HG03064 (cell line): Measurements from ENCODE around the gene SIRT2.
"Not testable (repeated sequence)": the region's sequence is repeated elsewhere in the genome, so short reads cannot be mapped to it uniquely, and the experiment has no call there.

Experiments
- ATAC-seq: cut with Tn5 transposase; IDR thresholded peaks from one replicate; pipeline ENCODE4 v1.9.1; 2021; ENCODE audit warnings: low read depth; ENCODE audit not compliant: unreplicated experiment

The SIRT2 gene

DNA sequence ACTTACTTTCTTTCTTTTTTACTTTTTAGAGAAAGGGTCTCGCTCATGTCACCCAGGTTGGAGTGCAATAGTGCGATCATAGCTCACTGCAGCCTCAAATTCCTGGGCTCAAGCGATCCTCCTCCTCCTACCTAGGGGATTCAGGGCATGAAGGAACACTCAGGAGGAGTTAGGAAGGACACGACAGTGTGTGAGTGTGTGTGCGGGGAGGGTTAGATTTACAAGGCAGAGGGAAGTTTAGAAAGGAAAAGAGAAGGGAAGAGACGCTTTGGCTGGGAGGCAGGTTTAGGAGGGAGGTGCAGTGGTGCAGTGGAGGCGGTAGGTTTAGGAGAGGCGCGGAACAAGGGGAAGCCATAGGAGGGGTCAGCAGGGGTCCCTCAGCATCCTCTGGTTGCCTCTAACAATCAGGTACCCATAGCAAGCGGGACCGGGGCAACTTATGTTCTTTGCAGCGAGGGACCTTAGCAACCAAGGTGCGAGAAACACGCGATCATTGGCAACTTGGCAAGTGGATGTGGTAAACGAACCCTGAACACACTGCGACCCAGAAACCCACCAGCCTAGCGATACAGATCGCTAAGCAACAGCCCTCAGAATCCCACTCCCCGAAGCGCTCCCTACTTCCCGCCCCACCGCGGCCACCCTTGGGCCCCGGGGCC is 501 bp downstream of the SIRT2 start:
- ATAC-seq: no peak

DNA sequence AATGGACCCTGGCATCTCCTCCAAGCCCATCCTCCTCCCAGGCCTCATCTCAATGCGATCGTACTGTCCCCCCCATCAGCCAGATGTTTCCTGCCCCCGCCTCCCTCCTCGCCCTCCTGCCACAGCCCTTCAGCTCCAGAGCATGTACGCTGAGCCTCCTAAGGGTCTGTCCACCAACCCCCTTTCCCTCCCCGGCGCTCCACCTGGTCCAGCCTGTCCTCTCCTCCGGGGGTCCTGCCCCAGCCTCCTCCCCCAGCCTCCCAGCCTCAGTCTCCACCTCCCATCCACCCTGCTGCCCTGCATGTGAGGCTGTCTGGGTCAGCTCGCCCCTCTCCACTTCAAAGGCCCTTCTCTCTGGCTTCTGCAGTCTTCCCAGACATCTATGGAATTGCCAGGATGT is 4.5 kb downstream of the SIRT2 start:
- ATAC-seq: no peak

DNA sequence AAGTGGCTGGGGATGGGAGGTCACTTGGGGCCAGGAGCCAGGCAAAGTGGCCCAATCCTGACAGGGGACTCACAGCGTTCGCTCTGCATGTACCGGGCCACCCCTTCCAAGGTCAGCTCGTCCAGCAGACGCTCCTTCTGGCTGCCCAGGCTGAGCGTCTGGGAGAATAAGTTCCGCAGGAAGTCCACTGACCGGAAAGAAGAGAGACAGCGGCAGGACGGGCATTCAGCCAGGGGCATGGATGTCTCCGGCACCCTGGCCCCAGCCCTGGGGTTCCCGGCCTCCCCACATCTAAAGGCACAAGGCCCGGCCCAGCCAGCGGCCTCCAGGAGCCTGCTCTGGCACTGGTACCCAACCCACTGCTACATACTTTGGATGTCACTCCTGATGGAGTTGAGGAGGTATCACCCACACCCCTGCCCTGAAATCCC is 6.1 kb downstream of the SIRT2 start:
- no peak for ATAC-seq

DNA sequence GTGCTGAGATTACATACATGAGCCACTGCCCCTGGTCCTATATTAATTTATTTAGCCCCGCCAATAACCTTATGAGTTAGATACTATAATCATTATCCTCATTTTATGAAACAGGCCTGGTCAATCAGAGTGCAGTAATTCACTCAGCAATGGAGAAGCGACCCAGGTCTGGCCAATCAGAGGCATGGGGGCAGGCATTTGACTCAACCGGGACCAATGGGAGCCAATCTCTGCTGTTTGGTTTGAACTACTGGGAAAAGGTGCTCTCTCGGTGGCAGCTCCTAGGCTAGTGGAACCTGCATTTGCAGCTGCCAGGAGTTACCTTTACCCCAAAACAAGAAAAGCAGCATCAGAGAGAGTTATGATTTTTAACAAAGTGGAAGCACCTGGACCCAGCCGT is 6.6 kb downstream of the SIRT2 start:
- no peak for ATAC-seq

DNA sequence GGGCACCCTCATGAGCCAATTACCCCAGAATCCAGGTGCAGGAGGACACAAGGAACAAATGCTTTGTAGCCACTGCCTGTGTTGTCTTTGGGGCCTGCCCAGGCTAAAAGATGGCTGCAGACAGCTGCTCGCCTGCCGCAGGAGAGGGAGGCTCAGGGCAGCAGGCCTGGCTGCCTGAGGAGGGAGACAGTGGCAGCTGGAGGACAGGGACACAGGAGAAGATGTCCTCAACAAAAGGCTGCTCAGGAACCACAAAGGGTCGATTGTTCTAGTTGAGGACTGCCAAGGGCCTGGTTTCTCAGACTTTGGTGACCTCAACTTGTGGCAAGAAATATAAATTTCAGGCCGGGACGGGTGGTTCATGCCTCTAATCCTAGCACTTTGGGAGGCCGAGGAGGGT is 7.6 kb downstream of the SIRT2 start:
- no peak for ATAC-seq

DNA sequence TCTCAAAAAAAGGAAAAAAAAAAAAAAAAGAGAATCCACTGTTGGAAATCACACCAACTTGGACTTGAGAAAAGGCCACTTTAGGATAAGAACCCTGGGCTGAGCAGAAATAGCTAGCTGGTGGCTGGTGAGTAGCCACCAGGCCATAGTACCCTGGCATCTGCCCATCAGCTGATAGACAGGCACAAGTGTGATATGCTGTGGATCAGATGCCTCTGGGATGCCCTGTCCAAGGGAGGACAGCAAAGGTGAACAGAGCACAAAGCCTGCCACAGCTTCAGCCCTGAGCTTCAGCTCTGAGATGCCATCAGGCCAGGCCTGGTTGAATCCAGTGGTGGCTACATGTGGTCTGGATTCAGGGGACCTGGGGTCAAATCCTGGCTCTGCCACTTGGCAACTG is 8.7 kb downstream of the SIRT2 start:
- no peak for ATAC-seq

DNA sequence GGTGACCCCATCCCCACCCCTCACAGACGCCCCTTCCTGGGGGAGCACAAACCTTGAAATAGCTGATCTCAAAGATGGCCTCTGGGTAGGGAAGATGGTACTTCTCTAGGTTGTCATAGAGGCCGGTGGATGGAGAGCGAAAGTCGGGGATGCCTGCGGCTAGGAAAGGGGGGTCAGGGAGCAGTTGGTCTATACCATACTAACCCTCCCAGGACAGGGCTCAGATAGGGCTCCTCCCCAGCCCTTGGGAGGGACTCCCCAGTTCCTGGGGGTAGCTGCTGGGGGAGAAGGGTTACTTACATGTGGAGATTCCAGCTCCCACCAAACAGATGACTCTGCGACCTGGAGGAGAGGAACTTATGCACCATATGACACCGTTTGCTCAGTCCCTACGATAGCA is 9.6 kb downstream of the SIRT2 start:
- ATAC-seq: no peak

DNA sequence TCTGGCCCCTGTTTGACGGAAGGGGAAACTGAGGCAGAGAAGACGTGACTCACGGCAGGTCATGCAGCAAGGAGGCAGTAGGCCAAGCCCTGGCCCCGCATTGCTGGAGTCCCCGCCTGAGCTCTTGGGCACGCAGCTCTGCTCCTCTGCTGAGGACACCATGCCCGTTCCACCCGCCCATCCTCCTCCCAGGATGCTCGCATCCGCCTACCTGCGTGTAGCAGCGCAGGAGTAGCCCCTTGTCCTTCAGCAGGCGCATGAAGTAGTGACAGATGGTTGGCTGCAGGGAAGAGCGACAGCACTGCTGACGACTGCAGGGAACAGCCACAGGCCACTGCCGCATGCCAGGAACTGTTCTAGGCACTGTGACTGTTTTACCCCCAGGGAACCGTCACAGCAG is 10.5 kb downstream of the SIRT2 start:
- no peak for ATAC-seq

DNA sequence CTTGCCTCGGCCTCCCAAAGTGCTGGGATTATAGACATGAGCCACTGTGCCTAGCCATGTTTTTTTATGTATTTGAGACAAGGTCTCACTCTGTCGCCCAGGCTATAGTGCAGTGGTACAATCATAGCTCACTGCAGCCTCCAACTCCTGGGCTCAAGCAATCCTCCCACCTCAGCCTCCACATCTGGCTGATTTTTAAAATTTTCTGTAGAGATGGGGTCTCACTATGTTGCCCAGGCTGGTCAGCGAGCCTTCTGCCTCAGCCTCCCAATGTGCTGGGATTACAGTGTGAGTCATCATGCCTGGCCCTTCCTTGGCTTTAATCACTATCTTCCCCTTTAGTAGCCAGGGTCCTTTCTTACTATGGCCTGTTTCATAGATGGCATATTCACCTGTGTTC is 14.7 kb downstream of the SIRT2 start:
- not testable (repeated sequence) for ATAC-seq

DNA sequence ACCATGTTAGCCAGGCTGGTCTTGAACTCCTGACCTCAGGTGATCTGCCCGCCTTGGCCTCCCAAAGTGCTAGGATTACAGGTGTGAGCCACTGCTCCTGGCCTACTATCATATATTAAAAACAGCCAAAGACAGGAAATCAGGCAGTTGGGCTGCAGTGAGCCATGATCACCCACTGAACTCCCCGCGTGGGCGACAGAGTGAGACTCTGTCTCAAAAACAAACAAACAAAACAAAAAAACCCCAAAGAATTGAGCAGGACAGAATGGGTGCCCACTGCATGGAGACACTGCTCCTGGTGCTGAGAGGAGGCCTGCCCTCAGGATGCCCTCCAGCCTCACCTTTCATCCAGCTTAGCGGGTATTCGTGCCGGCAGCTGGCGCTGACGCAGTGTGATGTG is 16.1 kb downstream of the SIRT2 start:
- no peak for ATAC-seq

DNA sequence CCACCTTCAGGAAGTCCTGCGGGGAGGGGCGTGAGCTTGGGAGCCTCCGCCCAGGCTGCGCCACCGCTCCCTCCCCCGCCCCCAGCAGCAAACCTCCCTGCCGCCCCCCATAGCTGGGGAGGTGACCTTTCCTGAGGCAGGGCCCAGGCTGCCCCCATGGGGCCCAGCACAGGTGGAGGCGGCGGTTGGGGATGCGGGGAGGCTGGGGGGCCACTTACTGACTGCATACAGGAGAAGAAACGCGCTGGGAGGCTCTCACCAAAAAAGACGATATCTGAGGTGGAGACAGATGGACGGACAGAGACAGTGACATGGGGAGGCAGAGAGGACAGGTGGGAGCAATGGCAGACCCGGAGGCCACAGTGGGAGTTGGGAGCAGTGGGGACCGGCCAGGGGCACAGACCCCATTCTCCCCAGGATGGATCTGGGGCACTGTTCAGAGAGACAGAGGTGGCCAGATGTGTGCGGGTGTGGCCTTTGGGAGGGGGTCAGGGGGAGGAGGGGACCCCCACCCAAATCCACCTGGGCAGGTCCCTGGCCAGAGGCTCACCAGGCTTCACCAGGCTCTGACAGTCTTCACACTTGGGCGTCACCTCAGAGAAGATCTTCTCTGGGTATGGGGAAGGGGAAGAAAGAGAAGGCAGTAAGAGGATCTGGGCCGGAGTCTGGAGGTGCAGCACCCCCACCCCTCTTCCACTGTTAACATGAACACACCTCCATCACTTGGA is 18.4 kb downstream of the SIRT2 start:
- ATAC-seq: no peak

DNA sequence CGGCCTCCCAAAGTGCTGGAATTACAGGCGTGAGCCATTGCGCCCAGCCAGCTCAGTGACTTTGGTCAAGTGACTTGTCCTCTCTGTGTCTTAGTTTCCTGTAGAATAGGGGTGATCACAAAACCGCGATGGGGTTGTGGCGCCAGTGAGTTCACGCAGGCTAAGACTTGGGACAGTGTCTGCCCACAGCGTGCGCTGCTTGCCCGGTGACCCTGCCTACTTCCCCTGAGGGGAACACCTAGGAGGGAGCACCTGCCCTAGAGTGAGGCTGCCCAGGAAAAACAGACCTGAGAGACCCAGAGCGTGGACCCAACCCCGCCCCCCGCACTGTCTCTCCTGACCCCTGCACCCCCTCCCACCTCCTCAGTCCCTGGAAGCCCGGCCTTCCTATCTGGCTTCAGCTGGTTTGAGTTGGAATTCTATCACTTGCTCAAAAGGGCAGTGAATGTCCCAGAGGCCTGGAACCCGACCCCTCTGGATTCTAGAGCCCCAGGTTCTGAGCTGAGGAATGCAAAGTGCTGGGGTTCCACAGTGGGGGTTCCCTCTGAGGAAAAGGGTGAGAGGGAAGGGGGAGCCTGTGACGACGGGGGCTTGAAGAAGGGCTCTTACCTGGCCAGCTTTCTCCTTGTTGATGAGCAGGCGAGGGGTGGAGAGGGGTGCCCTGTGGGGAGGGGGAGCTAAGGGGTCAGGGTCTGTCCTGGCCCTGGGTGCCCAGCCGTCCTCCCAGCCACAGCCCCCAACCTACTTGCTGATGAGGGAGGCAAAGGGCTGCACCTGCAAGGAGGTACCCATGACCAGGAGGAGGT is 19.1 kb downstream of the SIRT2 start:
- no peak for ATAC-seq

DNA sequence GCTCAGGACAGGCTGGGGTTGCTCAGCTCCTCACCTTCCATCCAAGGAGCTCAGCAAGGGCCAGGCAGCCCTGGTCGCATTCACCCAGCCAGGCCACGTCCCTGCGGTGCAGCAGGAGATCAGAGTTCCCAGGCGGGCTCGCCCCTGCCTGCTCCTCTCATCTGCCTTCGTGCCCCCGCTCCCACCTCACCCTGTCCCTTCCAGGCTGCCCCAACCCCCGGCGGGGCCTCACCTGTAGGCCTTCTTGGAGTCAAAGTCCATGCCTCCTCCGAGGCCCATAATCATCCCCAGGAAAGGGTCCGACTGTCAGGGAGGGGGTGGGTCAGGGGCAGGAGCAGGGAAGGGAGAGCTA is 20.0 kb downstream of the SIRT2 start:
- ATAC-seq: no peak

DNA sequence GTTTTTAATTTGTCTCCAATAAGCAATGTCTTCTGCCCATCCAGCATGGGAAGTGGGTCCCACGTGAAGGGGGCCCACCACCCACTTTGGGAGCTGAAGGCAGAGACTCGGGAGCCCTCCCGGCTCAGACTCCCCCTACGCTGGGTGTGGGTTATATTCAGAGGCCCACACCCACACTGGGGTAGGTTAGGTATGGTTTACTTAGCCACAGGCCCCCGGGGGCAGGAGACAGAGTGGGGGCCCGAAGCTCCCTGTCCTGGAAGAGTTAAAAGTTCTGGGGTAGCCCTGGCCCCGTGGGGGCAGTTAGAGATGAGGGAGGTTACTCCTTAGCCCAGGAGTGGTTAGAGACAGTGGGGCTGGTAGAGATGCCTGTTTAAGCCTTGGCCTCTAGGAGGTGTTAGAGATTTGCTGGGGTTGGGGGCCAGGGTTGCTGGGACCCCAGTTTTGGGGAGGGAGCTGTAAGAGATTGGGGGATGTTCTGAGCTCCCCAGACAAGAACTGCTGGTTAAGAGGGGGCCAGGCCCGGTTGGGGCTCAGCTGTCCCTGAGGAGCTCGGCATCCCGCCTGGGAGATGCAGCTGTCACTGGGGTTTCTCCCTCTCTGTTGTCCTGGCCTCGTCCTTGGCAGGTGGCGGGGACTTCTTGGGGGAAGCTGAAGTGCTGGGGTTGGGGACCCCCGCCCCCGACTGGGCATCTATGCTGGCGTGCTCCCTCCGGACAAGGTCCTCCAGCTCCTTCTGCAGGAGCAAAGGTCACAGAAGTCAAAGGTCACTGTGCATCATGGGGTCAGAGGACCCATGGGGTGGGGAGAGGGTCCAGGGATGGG is 20.6 kb downstream of the SIRT2 start:
- ATAC-seq: no peak

DNA sequence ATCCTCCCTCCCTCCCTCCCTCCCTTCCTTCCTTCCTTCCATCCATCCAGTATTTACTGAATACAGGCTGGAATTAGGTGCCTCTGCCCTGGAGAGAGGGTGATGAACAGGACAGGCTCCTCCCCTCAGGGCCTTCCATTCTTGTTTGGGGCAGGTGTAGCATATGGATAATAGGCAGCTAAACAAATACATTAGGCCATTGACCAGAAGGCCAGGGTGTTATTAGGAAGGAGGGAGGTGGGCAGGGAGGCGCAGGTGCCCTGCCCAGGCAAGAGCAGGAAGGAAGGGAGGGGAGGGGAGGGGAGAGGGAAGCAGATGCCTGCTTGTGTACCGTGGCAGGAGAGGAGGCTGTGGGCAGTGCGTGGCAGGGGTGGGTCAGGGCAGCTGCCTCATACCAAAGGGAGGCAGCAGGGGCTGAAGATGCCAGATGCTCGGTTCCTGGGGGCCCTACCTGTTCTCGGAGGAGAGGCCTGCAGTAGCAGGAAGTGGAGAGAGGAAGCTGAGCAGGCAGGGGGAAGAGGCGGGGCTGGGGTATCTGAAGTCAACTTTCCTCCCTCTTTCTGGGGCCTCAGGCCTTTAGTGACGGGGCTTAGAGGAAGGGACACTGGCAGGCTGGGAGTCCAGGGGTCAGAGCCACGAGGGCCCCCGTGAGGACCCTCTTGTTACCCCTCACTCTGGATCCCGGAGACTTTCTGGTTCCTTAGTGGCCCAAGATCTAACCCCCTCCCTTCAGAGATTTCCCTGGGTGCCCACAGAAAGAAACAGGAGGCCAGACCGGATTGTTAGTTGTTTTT is 21.4 kb downstream of the SIRT2 start, which contains the start of gene RINL:
Gene RINL, minus strand, starts transcription at position 495 of the 794 bp plus-strand sequence. CDS start 1,533 bp downstream, outside the sequence.
- no peak for ATAC-seq

DNA sequence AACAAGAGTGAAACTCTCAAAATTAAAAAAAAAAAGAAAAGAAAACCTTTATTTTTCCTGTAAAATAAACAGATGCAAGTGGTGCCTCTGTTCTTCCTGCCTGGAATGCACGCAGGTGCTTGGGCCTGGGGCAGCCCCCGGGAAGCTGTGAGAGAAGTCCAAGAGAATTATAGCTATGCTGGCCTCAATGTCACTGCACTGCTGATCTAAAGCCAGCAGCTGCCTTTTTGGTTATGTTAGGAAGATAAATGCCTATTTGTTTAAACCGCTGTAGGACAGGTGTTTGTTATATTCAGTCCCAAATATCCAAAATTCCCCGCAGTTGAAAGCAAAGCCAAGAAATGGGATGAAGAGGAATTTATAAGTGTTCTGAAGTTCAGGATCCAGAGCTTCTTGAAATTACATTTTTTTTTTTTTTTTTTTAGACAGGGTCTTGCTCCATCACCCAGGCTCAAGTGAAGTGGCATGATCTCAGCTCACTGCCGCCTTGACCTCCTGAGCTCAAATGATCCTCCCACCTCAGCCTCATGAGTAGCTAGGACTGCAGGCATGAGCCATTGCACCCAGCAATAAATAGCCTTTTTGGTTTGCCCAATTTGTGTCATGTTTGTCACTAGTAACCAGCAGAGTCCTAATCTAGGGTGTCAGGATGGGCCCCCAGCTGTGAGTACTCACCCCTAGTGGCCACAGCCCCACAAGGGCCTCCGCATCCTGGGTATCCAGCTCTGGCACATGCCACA is 23.6 kb downstream of the SIRT2 start:
- no peak for ATAC-seq

DNA sequence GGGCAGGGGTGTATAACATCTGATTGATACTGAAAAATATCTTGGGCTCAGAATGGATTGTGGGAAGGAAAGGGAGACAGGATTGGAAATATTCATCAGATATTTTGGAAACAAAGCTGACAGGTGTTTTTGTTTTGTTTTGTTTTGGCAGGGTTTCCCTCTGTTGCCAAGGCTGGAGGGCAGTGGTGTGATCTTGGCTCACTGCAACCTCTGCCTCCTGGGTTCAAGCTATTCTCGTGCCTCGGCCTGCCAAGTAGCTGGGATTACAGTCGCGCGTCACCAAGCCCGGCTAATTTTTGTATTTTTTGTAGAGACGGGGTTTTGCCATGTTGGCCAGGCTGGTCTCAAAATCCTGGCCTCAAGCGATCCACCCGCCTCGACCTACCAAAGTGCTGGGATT is 26.0 kb downstream of the SIRT2 start:
- ATAC-seq: not testable (repeated sequence)

DNA sequence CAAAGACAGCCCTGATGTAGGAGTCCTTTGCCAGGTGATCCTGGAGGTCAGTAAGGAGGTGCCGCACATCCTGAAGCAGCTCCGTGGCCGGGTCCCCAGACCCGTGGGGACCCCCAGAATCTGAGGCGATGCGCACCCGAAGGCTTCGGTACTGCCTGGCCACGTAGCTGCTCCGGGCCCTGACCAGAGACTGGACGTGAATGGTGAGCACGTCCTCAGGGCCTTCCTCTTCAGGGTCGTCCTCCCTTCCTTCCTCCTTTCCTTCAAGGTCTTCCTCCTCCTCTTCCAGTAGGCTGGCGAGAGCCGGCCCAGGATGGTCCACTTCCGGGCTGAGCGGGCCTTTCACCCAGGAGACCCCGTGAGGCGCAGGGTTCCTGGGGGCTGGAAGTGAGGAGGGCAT is 28.8 kb downstream of the SIRT2 start:
- ATAC-seq: no peak
